Gastrocnemius medialis (tissue), 4 donors: ENCODE results near the gene PDGFRB. TPM values are rescaled to one million over a fixed set of nuclear protein-coding genes. Genes with fewer than 3 reads are reported as not detected.

ENCODE experiments used
- ATAC-seq, 2 donors: fragments of 150-250 bp; one replicate each; pipeline ENCODE4 v1.9.1; 2016
- DNase-seq, 2 donors: peaks; one replicate each; pipeline ENCODE4 v3.0.0-alpha.2; 2019
- H3K27ac ChIP-seq, 4 donors: fragments of 200-600 bp; sonication (generic); 1 replicate in 1 of 4; 2 replicates in 3 of 4; pipeline ENCODE4 v1.5.1; 2016 to 2018; ENCODE audit warnings: mild to moderate bottlenecking in 2 of 4, moderate library complexity in 1 of 4
- H3K27me3 ChIP-seq, 3 donors: fragments of 200-600 bp; sonication (generic) in 2 of 3; 1 replicate in 1 of 3; 2 replicates in 2 of 3; pipeline versions ENCODE4 v1.5.1 to v1.6.0; 2016 to 2019; ENCODE audit warnings: mild to moderate bottlenecking in 1 of 3, moderate library complexity in 1 of 3
- H3K36me3 ChIP-seq, 2 donors: fragments of 200-600 bp; sonication (generic) in 1 of 2; one replicate each; pipeline ENCODE4 v1.5.1; 2017 to 2018
- H3K4me1 ChIP-seq, 2 donors: fragments of 200-600 bp; sonication (generic) in 1 of 2; one replicate each; pipeline ENCODE4 v1.5.1; 2016 to 2017; ENCODE audit warnings: mild to moderate bottlenecking in 2 of 2
- H3K4me3 ChIP-seq, 4 donors: fragments of 200-600 bp; sonication (generic) in 3 of 4; 1 replicate in 1 of 4; 2 replicates in 3 of 4; pipeline ENCODE4 v1.5.1; 2016 to 2019; ENCODE audit warnings: mild to moderate bottlenecking in 2 of 4
- H3K9me3 ChIP-seq, 3 donors: fragments of 200-600 bp; sonication (generic) in 2 of 3; 1 replicate in 1 of 3; 2 replicates in 2 of 3; pipeline ENCODE4 v1.5.1; 2016 to 2019
- POLR2A ChIP-seq, 2 donors: fragments of 450-650 bp; IDR thresholded peaks; one replicate each; pipeline ENCODE4 v1.6.1; 2017; ENCODE audit warnings: antibody characterized with exemption in 2 of 2, mild to moderate bottlenecking in 2 of 2, moderate library complexity in 2 of 2
- in situ Hi-C, 4 donors: fragments of 200-750 bp; cut with MboI; loops; one replicate each; pipeline versions ENCODE4 v1.15.0 to v1.8.0; 2017; ENCODE audit warnings: low sequenced_read_pairs in 4 of 4
- intact Hi-C: fragments of 100-400 bp; cut with DNase I; formaldehyde crosslinking; loops from one replicate; pipeline ENCODE4 v1.15.1; 2023; ENCODE audit warnings: low total_unique reads
- total RNA-seq, 4 donors: library from RNA; depleted of rRNA; stranded (reverse); fragments of >200 nt; gene quantifications; one replicate each; pipeline versions ENCODE4 v1.1.0 to v1.2.3, GENCODE V29; 2016
- TF ChIP-seq, protein P1 (sequence below), 5 experiments: fragments of 450-650 bp in 3 of 5; fragments of 200-600 bp in 2 of 5; sonication (generic) in 2 of 5; IDR thresholded peaks in 4 of 5; conservative IDR thresholded peaks in 1 of 5; 1 replicate in 4 of 5; 2 replicates in 1 of 5; pipeline ENCODE4 v1.5.1; 2016 to 2019; ENCODE audit warnings: antibody characterized with exemption in 5 of 5, mild to moderate bottlenecking in 3 of 5, moderate library complexity in 3 of 5

PDGFRB gene
- total RNA-seq, 4 donors from 2014 or later, result 27.9 to 58.4 (median 52.5) TPM

DNA sequence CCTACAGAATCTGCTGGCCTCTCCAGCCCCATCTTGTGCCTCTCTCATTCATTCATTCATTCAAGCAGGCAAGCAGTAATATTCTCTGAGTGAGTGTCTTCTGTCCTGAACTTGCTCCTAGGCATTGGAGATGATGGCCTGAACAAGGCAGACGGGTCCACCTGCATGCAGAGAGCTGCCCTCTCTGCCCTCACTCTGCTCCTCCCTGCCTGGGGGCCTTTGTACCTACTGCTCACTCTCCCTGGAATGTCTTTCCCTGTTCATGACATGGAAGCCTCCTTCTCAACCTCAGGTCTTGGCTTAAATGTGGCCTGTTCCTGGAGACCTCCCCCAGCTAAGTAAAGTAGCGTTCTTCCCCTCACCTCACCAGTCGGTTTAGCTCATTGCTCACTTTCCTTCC lies 17.5 kb upstream of the PDGFRB start:
- no peak for TF ChIP-seq POLR2A (IDR thresholded peaks at IDR 0.05)
- H3K27ac ChIP-seq, result no peak overlapping the region
- no peaks in the 10 kb centered on the region for H3K36me3 ChIP-seq
- intact Hi-C loops (no loop called here), in situ Hi-C loops (no loop called here)
- no peaks in the 10 kb centered on the region for H3K4me1 ChIP-seq
- H3K27me3 ChIP-seq, result no peaks in the 10 kb centered on the region
- ATAC-seq, result no peak
- no peak overlapping the region for H3K4me3 ChIP-seq
- H3K9me3 ChIP-seq, result no peaks in the 10 kb centered on the region
- no peak for DNase-seq

DNA sequence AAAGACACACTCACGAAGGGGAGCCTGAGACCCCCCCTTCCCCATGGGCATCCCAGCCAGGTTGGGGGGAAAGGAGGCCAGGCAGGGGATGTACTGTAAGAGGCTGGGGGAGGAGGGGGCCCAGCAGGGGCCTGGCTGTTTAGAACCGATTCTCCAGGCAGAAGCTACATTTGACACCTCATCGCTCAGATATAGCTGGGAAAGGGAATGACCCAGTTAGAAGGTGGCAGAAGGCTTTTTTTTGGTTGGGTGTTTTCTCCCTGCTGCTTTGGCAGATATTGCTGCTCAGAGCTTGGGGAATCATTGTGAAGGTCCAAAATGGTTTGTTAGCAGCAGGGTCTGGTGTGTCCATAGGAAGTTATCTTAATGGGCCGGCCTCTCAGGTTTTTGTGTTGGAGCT lies 16.9 kb upstream of the PDGFRB start:
- intact Hi-C loops, result loop anchor here (1.0 kb wide), 1 partner anchor 35 kb away; no protein-coding TSS in a partner anchor
- H3K27ac ChIP-seq, result no peak overlapping the region
- TF ChIP-seq, protein P1, sequence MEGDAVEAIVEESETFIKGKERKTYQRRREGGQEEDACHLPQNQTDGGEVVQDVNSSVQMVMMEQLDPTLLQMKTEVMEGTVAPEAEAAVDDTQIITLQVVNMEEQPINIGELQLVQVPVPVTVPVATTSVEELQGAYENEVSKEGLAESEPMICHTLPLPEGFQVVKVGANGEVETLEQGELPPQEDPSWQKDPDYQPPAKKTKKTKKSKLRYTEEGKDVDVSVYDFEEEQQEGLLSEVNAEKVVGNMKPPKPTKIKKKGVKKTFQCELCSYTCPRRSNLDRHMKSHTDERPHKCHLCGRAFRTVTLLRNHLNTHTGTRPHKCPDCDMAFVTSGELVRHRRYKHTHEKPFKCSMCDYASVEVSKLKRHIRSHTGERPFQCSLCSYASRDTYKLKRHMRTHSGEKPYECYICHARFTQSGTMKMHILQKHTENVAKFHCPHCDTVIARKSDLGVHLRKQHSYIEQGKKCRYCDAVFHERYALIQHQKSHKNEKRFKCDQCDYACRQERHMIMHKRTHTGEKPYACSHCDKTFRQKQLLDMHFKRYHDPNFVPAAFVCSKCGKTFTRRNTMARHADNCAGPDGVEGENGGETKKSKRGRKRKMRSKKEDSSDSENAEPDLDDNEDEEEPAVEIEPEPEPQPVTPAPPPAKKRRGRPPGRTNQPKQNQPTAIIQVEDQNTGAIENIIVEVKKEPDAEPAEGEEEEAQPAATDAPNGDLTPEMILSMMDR (IDR thresholded peaks at IDR 0.05 in 4 of 5, conservative IDR thresholded peaks at IDR 0.05 in 1 of 5), result no peak
- TF ChIP-seq POLR2A (IDR thresholded peaks at IDR 0.05), result no peak
- no peak overlapping the region for H3K4me3 ChIP-seq
- H3K27me3 ChIP-seq, result no peaks in the 10 kb centered on the region
- DNase-seq (no peak), ATAC-seq (no peak)
- in situ Hi-C loops, result no loop called here
- H3K36me3 ChIP-seq, result no peaks in the 10 kb centered on the region
- H3K4me1 ChIP-seq, result no peaks in the 10 kb centered on the region
- H3K9me3 ChIP-seq, result no peaks in the 10 kb centered on the region

DNA sequence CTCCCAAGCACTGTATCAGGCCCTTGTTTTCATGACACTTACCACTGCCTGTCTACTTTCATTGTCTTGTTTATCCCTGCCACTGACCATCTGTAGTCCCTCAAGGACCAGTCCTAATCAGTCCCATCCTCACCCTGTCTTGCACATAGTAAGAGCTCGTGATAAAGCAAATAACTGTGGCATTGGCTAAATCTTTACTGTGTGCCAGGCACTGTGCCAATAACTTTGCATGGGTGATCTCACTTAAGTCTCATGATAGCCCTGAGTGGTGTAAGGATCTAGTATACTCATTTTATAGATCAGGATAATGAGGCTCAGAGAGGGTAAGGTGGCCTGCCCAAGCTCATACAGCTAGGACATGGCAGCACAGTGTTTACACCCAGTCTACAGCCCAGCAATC lies 16.5 kb upstream of the PDGFRB start:
- in situ Hi-C loops, result no loop called here
- ATAC-seq, result no peak
- Histone ChIP-seq H3K4me1 (no peaks in the 10 kb centered on the region), H3K27ac (no peak overlapping the region), H3K9me3 (no peaks in the 10 kb centered on the region), H3K27me3 (no peaks in the 10 kb centered on the region), H3K4me3 (no peak overlapping the region), H3K36me3 (no peaks in the 10 kb centered on the region)
- intact Hi-C loops, result loop anchor here (1.0 kb wide), 1 partner anchor 35 kb away; no protein-coding TSS in a partner anchor
- DNase-seq, result no peak
- no peak for TF ChIP-seq POLR2A (IDR thresholded peaks at IDR 0.05)
- TF ChIP-seq, protein P1 (IDR thresholded peaks at IDR 0.05 in 4 of 5, conservative IDR thresholded peaks at IDR 0.05 in 1 of 5), result no peak

DNA sequence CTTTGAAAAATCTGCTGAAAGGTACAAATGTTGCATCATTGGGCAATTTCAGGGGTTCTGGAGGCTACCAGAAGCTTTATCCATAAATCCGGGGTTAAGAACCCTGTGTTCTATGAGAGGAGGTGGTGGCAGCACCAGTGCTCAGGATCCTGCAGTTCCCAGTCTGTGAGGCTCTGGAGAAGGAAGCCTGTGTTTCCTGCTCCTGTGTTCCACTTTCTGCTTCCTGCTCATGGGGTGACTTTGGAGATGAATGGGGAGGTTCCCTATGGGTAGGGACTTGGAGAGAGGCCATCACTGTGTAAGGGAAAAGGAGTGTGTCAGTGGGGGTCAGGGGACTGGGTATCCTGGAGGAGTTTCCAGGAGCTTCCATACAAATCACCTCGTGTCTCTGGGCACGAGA lies 13.2 kb upstream of the PDGFRB start:
- Histone ChIP-seq H3K9me3 (no peaks in the 10 kb centered on the region), H3K4me3 (no peak overlapping the region), H3K36me3 (no peaks in the 10 kb centered on the region), H3K27me3 (no peaks in the 10 kb centered on the region), H3K4me1 (peaks cover 5 to 7% of the 10 kb centered on the region in 2 donors), H3K27ac (no peak overlapping the region)
- ATAC-seq (no peak), DNase-seq (no peak)
- intact Hi-C loops, result no loop called here
- TF ChIP-seq, protein P1 (IDR thresholded peaks at IDR 0.05 in 4 of 5, conservative IDR thresholded peaks at IDR 0.05 in 1 of 5), result no peak
- TF ChIP-seq POLR2A (IDR thresholded peaks at IDR 0.05), result no peak
- in situ Hi-C loops, result no loop called here

DNA sequence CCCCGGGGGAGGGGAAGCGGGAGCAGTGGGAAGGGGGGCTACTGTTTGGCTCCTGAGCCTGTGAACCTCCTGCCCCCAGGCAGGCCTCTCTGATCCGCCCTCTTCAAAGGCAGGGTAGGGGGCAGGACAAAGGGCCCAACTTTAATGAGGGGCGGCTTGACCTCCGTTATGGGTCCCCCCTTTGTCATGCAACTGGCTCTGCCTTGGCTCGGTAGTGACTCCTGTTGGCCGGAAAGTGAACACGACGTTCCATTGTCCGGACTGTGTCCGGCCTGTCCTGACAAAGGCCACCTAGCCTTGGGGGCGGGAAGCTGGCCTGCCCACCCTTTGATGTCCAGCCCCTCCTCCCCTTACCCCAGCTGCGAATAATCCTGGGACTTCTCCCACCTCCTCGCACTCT lies 12.3 kb upstream of the PDGFRB start:
- Histone ChIP-seq H3K27ac (no peak overlapping the region), H3K4me3 (no peak overlapping the region), H3K9me3 (no peaks in the 10 kb centered on the region), H3K27me3 (no peaks in the 10 kb centered on the region), H3K36me3 (no peaks in the 10 kb centered on the region), H3K4me1 (peaks cover 13 to 14% of the 10 kb centered on the region in 2 donors)
- DNase-seq (no peak), ATAC-seq (no peak)
- intact Hi-C loops (no loop called here), in situ Hi-C loops (no loop called here)
- TF ChIP-seq, protein P1 (IDR thresholded peaks at IDR 0.05 in 4 of 5, conservative IDR thresholded peaks at IDR 0.05 in 1 of 5), result no peak
- TF ChIP-seq POLR2A (IDR thresholded peaks at IDR 0.05), result no peak
